Measurements from ENCODE around the gene HBZ. TPM values are rescaled to one million over a fixed set of nuclear protein-coding genes. Genes with fewer than 3 reads are reported as not detected.
"Not testable (repeated sequence)": the region's sequence is repeated elsewhere in the genome, so short reads cannot be mapped to it uniquely, and the experiment has no call there.

Gene HBZ
- total RNA-seq, 1 experiment from 2014 or later, result 1.1 TPM

GRCh38 chr16:120756-121155, 31.7 kb upstream of the HBZ start:
- H3K36me3 ChIP-seq (ENCODE audit: control insufficient read depth, insufficient read depth, low read length), result peaks cover 10% of the 10 kb centered on the region
- no peaks in the 10 kb centered on the region for H3K9me3 ChIP-seq (ENCODE audit: control insufficient read depth, insufficient read depth, low read depth, low read length)
- H3K4me3 ChIP-seq (ENCODE audit: low read depth in 2 of 2, low read length in 2 of 2), result no peak overlapping the region
- intact Hi-C loops (cut with micrococcal nuclease; ENCODE audit: unreplicated experiment), result no loop called here
- ATAC-seq, result no peak
- CTCF ChIA-PET, result no interaction called here
- H3K27ac ChIP-seq (ENCODE audit: low read length), result no peak overlapping the region
- no peaks in the 10 kb centered on the region for H3K4me1 ChIP-seq (ENCODE audit: control insufficient read depth, insufficient read depth, low read length)
- TF ChIP-seq SIN3A (IDR thresholded peaks at IDR 0.05; ENCODE audit: borderline replicate concordance, insufficient read depth, low read depth, low read length), result no peak
- TF ChIP-seq, protein P1, sequence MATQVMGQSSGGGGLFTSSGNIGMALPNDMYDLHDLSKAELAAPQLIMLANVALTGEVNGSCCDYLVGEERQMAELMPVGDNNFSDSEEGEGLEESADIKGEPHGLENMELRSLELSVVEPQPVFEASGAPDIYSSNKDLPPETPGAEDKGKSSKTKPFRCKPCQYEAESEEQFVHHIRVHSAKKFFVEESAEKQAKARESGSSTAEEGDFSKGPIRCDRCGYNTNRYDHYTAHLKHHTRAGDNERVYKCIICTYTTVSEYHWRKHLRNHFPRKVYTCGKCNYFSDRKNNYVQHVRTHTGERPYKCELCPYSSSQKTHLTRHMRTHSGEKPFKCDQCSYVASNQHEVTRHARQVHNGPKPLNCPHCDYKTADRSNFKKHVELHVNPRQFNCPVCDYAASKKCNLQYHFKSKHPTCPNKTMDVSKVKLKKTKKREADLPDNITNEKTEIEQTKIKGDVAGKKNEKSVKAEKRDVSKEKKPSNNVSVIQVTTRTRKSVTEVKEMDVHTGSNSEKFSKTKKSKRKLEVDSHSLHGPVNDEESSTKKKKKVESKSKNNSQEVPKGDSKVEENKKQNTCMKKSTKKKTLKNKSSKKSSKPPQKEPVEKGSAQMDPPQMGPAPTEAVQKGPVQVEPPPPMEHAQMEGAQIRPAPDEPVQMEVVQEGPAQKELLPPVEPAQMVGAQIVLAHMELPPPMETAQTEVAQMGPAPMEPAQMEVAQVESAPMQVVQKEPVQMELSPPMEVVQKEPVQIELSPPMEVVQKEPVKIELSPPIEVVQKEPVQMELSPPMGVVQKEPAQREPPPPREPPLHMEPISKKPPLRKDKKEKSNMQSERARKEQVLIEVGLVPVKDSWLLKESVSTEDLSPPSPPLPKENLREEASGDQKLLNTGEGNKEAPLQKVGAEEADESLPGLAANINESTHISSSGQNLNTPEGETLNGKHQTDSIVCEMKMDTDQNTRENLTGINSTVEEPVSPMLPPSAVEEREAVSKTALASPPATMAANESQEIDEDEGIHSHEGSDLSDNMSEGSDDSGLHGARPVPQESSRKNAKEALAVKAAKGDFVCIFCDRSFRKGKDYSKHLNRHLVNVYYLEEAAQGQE (IDR thresholded peaks at IDR 0.05; ENCODE audit: insufficient read depth in 1 of 2, low read depth in 2 of 2, low read length in 1 of 2), result no peak
- no peak for TF ChIP-seq CTCF (IDR thresholded peaks at IDR 0.05)
- TF ChIP-seq TCF7L2 (IDR thresholded peaks at IDR 0.05; ENCODE audit: low read depth, low read length), result no peak
- no peak for TF ChIP-seq POLR2AphosphoS5 (IDR thresholded peaks at IDR 0.05; ENCODE audit: low read depth, low read length)
- no TSS peak for BruUV-seq (replicated peaks)
- DNase-seq (ENCODE audit: low read depth, low spot score), result no peak
- H3K27me3 ChIP-seq (ENCODE audit: control insufficient read depth, insufficient read depth, low read length), result no peaks in the 10 kb centered on the region
- POLR2A ChIA-PET, result no interaction called here
- in situ Hi-C loops (cut with HindIII; ENCODE audit: low pct_unique_long_range_greater_than_20kb, low sequenced_read_pairs), result no loop called here

GRCh38 chr16:122361-122760, 30.1 kb upstream of the HBZ start:
- H3K27ac ChIP-seq (ENCODE audit: low read length), result no peak overlapping the region
- H3K4me1 ChIP-seq (ENCODE audit: control insufficient read depth, insufficient read depth, low read length), result no peaks in the 10 kb centered on the region
- TF ChIP-seq, protein P1 (IDR thresholded peaks at IDR 0.05; ENCODE audit: insufficient read depth in 1 of 2, low read depth in 2 of 2, low read length in 1 of 2), result no peak
- TF ChIP-seq TCF7L2 (IDR thresholded peaks at IDR 0.05; ENCODE audit: low read depth, low read length) (no peak), POLR2AphosphoS5 (IDR thresholded peaks at IDR 0.05; ENCODE audit: low read depth, low read length) (no peak), CTCF (IDR thresholded peaks at IDR 0.05) (no peak), SIN3A (IDR thresholded peaks at IDR 0.05; ENCODE audit: borderline replicate concordance, insufficient read depth, low read depth, low read length) (no peak)
- no peaks in the 10 kb centered on the region for H3K27me3 ChIP-seq (ENCODE audit: control insufficient read depth, insufficient read depth, low read length)
- DNase-seq (ENCODE audit: low read depth, low spot score) (no peak), ATAC-seq (no peak)
- no peaks in the 10 kb centered on the region for H3K9me3 ChIP-seq (ENCODE audit: control insufficient read depth, insufficient read depth, low read depth, low read length)
- in situ Hi-C loops (cut with HindIII; ENCODE audit: low pct_unique_long_range_greater_than_20kb, low sequenced_read_pairs), result no loop called here
- H3K4me3 ChIP-seq (ENCODE audit: low read depth in 2 of 2, low read length in 2 of 2), result no peak overlapping the region
- intact Hi-C loops (cut with micrococcal nuclease; ENCODE audit: unreplicated experiment), result no loop called here
- ChIA-PET CTCF (no interaction called here), POLR2A (no interaction called here)
- H3K36me3 ChIP-seq (ENCODE audit: control insufficient read depth, insufficient read depth, low read length), result peaks cover 5% of the 10 kb centered on the region; the same call in 1 of the 2 replicates
- no TSS peak for BruUV-seq (replicated peaks)

GRCh38 chr16:123558-124350, 28.7 kb upstream of the HBZ start:
- in situ Hi-C loops (cut with HindIII; ENCODE audit: low pct_unique_long_range_greater_than_20kb, low sequenced_read_pairs); H3K27ac ChIP-seq (ENCODE audit: low read length); H3K4me3 ChIP-seq (ENCODE audit: low read depth in 2 of 2, low read length in 2 of 2); H3K36me3 ChIP-seq (ENCODE audit: control insufficient read depth, insufficient read depth, low read length); POLR2A ChIA-PET; intact Hi-C loops (cut with micrococcal nuclease; ENCODE audit: unreplicated experiment); CTCF ChIA-PET; ATAC-seq; H3K27me3 ChIP-seq (ENCODE audit: control insufficient read depth, insufficient read depth, low read length); H3K4me1 ChIP-seq (ENCODE audit: control insufficient read depth, insufficient read depth, low read length); BruUV-seq (replicated peaks); H3K9me3 ChIP-seq (ENCODE audit: control insufficient read depth, insufficient read depth, low read depth, low read length); DNase-seq (ENCODE audit: low read depth, low spot score): not testable (repeated sequence)

Data from Panc1 (cell line).